Measurements from ENCODE around the gene PSPC1.
"Not testable (repeated sequence)": the region's sequence is repeated elsewhere in the genome, so short reads cannot be mapped to it uniquely, and the experiment has no call there.

Gene PSPC1

DNA sequence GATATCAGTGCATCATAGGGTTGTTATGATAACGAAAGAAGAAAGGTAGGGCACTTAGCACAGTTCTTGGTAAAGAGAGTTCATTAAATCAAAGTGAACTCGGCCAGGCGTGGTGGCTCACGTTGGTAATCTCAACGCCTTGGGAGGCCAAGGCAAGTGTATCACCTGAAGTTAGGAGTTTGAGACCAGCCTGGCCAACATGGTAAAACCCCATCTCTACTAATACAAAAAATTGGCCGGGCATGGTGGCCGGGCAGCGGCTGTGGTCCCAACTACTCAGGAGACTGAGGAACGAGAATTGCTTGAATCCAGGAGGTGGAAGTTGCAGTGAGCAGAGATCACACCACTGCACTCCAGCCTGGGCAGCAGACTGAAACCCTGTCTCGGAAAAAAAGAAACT lies 19.1 kb downstream of the PSPC1 start:
- no peak for DNase-seq

DNA sequence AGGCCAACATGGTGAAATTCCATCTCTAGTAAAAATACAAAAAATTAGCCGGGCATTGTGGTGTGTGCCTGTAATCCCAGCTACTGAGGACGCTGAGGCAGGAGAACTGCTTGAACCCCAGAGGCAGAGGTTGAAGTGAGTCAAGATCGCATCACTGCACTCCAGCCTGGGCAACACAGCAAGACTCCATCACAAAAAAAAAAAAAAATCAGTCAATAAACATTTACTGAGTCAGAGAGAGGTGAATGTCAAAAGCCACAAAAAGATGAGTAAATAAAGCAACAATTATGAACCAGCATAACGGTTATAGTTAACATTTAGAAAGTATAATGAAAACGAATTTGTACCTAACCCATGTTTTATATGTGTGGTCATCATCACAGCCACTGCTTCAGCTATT lies 23.1 kb downstream of the PSPC1 start:
- DNase-seq, result no peak

DNA sequence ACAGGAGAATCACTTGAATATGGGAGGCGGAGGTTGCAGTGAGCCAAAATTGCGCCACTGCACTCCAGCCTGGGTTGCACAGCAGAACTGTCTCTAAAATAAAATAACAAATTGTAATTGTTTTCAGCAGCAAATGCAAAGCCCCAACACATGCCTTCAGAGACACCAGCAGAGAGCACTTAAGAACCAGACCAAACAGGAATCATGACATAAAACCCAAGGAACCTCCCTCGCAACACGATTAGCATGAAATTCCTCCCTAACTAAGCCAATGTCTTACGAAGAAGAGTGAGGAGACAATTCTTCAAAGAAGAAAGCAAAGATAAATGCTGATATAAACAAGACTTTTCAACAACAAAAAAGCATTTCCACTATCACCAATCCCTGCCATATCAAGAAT lies 40.1 kb downstream of the PSPC1 start:
- DNase-seq, result no peak

DNA sequence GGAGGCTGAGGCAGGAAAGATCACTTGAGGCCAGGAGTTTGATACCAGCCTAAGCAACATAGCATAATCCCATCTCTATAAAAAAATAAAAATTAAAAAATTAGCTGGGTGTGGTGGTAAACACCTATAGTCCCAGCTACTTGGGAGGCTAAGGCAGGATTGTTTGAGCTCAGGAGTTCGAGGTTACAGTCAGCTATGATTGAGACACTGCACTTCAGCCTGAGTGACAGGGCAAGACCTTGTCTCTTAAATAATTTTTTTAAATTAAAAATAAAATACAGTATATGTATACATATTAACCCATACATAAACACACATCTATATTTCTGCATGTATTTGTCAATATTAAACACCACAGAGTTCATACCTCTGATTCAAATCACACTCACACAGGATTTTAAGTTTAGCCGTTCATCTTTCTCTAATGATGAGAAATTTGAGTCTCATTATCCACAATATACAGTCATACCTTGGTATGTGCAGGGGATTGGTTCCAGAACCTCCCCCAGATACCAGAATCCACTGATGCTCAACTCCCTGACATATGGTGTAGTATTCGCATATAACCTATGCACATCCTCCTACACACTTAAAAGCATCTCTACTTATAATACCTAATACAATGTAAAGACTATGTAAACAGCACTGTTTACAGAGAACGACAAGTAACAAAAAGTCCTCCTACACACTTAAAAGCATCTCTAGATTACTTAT lies 44.7 kb downstream of the PSPC1 start:
- DNase-seq, result no peak

DNA sequence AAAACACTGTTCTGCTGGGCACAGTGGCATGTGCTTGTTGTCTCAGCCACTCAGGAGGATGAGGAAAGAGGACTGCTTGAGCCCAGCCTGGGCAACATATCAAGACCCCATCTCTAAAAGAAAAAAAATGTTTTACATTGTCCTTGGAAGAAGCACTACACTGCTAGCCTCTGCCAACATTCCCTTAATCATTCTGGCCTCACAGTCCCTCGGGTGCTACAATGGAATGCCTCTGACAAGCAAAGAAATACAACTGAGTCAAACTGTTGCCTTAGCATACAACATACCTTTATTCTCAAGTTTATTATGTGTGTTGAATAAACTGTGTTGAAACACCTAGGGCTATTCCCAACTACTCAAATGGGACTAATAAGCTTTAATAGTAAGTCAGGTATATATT lies 56.1 kb downstream of the PSPC1 start:
- DNase-seq, result no peak

DNA sequence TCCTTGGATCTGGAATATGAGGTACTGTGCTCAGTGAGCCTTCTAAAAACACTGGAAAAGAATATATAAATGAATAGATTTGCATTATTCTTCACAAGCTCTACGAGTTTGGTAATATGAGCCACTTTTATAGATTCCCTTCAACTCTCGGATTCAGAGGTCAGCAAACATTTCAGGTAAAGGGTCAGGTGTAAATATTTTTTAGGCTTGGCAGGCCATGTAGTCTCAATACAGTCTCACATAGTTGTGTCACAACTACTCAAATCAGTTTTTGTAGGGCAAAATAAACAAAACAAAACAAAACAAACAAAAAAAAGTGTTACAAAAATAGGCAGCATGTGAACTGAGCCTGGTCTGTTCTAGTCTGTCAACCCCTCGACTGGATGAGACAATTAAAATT lies 57.4 kb downstream of the PSPC1 start:
- DNase-seq, result no peak

DNA sequence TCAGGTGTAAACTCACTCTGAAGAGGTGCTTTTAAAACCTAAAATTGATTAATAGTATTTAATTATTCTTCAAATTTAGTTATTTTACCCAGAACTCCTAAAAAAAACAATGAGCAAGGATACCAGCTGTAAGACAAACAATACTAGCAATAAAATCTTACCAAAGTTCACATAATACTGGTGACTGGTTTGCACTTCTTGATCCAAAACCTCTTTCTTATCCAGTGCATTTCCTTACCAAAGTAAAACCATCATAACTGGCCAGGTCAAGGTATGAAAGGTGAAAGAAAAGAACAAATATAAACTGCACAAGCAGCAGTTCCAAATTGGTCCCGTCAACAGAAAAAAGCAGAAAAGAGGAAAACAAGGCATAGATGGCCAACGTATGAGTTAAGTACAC lies 62.7 kb downstream of the PSPC1 start:
- DNase-seq, result no peak

DNA sequence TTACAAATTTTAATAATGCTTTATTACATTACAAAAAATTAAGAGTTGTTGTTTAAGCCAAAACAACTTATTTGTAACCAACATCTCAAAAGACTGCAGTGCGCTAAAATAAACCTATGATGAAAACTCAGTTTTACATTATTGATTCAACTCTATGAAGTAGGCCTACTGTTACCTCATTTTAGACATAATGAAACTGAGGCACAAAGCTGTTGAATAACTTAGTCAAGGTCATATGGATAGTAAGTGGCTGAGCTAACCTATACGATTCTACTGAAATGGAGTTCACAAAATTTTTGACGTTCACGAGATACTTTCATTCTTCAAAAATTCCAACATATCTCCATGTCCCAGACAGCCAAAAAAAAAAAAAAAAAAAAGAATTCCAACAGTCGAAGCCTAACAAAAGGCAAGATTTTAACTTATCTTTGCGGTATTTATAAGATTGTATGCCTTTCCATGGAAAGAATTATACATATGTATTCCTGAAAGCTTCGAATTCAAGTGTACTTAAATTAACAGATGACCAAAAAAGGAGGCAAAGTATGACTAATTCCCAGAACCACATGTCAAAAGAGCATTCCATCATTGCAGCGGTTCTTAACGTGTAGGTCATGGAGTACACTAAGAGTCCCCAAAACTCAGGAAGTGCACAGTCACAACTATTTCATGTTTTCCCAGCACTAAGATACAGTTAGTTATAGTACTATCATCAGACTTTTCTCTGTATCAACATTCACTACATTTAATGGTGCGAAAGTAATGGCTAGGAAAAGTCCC lies 69.4 kb downstream of the PSPC1 start:
- no peak for DNase-seq

DNA sequence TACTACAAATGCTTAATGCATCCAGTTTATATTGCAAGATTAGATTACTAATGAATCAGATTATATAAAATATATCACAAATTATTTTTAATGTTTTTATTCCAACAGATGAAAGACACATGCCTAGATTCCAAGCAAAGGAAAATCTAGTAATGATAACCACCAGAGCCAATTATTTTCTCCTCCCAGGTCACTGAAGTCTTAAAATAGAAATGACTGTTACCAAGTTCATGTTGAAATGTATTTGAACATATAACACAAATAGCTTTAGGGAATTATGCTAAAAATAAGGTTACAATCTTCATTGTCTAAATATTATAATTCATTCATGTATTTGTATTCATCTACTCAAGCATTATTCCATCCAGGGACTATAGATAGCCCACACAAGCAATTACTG lies 73.0 kb downstream of the PSPC1 start:
- not testable (repeated sequence) for DNase-seq

DNA sequence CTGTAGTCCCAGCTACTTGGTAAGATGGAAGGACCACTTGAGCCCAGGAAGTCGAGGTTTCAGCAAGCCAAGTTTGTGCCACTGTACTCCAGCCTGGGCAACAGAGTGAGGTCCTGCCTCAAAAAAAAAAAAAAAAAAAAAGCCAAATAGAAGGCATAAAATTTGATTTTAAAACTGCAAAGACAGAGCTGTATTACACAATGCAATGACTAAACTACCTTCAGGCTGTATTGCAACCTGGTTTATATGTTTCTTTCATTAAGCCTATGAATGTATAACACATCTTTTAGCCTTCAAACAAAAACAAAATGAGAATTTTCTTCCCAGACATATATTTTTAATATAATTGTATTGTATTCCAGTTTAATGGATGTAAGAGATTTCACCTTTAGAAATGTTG lies 73.7 kb downstream of the PSPC1 start:
- not testable (repeated sequence) for DNase-seq

DNA sequence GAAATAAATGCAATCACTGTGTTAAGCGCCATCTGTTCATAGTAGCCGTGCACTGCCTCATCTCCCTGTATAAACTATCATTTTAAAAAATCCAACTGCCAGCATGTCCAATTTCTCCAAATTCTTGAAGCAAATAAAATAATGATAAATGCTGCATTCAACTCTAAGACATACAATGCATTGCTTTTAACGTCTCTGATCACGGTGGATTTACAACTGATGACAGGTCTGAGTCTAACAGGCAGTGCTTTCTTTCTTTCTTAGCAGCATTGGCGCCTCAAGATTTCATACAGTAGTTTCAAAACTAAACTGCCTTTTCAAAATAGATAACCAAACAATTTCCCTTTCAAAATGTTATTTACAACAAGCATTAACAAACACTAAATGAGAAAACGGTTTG lies 78.5 kb downstream of the PSPC1 start:
- DNase-seq, result not testable (repeated sequence)

DNA sequence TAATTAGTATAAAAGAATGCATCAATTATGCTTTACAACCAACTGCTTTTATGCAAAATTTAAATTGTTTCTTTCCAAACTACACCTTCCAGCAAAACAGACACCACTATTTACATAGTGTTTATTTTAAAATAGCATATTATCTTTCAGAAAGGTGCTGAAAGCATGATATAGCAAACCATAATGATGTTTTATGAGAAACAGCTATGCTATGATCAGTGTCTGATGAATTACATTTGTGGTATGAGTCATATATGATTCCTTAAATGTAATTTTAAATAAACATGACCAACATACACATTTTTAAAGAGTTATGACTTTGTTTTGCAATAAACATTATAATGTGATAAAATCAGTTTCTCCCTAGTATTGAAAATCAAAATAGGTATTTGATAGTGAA lies 81.1 kb downstream of the PSPC1 start:
- DNase-seq, result not testable (repeated sequence)

DNA sequence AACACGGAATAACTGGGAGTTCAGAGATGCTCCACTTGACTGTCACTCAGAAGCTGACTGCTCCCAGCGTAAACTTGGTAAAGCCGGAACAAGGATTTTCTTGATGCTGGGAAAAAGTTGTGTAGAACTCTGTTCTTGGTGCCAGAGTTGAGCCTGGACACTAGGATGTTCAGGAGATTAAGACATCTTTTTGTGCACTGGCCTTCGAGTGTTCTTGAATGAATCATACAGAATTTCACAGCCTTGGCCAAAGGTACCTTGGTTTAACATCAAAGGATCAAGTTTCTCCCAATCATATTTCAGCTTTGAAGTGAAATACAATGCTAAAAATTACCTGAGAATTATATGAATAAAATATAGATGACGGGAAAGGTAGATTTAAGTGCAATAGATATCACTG lies 81.8 kb downstream of the PSPC1 start:
- not testable (repeated sequence) for DNase-seq

DNA sequence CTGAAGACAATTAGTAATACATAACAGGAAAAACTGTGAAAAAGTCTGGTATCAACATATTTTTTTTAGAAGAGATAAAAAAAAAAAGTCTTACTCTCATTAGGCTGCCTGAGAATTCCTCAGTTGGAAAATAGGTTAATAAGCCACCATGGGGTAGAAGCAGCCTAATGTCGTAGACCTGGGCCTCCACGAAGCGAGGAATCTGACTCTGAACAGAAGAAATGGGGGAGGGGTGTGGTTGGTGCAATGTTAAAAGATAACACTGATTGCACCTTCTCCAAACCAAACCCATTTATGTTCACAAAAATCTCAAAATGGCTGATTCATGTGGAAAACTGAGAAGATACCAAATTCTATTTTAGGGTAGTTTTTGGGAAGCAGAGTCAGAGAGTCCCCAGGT lies 86.9 kb downstream of the PSPC1 start:
- no peak for DNase-seq

DNA sequence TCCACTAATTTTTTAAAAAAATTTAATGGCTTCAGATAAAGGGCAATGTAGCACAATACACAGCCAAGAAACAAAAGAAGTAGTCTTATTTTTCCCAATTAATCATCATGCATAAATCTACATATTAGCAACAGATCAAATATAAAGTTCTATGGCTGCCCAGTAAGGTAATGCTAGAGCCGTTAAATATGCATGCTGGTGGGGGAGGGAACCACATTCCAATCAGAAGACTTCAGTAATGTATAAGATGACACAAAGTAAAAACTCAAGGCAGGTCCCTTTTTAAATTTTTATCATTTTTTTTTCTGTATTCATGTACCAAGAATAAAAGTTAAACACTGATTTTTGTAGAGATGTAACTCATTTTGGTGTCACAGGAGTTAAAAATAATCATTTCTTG lies 87.3 kb downstream of the PSPC1 start:
- DNase-seq, result no peak

DNA sequence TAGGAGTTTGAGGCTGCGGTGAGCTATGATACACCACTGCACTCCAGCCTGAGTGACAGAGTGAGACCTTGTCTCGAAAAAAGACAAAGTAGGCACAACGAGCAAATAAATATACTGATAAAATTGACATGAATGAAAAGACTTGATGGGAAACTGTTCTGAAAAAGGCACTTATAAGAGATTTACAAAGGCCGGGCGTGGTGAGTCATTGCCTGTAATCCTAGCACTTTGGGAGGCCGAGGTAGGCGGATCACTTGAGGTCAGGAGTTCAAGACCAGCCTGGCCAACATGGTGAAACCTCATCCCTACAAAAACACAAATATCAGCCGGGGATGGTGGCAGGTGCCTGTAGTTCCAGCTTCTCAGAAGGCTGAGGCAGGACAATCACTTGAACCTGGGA lies 91.3 kb downstream of the PSPC1 start:
- not testable (repeated sequence) for DNase-seq

DNA sequence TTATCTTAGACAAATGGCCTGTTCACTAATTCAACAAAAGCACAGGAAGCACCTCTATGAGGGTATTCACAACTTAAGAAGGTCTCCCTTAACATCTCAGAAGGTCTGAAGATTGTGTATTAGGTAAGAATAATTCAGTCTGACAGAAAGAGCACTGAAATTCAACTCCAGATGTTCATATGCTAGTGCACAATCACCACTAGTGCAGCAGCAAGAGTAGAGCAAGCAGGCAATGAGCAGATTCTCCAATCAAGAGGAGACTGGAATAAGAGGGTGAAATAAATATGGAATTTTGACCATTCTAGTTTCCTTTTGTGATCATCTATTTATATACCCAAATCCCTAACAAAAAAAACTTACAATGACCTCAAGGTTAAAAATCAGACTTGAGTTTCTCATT lies 97.3 kb downstream of the PSPC1 start:
- DNase-seq, result no peak

DNA sequence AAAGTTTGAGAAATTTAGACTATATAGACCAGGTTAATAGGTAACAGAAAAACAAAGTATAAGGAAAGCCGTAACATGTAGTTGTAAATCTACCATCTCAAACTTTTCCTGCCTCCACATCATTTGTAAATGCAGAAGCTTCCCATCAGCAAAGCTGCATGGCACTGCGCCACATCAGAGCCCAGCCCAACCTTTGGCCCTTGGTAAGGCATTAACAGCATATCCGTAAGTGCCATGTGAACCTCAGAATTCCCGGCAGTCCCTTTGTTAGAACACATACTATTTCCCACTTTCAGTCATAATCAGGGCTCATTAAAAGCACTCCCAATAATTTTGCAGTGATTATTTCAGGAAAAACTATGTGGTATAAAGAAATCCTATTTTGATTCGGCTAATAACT lies 97.7 kb downstream of the PSPC1 start:
- DNase-seq, result no peak

DNA sequence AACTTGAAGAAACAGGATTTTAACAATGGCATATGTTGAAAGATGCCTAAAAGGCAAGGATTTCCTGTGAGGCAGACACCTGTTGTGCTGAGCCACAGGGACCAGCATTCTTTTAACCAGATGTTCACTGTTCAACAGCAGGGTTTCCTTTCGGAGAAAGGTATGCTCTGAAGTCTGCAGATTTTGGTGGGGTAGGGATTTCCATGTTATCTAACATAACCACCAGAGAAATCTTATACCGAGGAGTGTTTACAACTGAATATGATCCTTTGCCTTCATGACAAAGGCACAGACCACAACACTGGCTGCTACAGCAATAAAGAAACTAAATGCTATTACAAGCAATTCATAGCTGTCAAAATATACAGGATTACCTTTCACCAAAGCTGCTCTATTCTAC lies 101.2 kb downstream of the PSPC1 start:
- DNase-seq, result no peak

DNA sequence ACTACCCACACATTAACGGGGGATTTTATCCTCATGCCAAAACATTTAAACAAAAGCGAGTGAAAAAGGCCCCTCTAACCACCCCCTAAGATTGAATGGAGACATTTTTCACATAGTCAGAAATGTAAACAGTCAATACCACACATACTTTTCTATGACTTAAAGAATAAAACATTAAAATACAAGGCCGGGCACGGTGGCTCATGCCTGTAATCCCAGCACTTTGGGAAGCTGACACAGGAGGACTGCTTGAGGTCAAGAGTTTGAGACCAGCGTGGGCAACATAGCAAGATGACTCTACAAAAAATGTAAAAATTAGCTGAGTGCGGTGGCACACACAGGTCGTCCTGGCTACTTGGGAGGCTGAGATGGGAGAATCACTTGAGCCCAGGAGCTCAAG lies 102.0 kb downstream of the PSPC1 start:
- DNase-seq, result no peak

DNA sequence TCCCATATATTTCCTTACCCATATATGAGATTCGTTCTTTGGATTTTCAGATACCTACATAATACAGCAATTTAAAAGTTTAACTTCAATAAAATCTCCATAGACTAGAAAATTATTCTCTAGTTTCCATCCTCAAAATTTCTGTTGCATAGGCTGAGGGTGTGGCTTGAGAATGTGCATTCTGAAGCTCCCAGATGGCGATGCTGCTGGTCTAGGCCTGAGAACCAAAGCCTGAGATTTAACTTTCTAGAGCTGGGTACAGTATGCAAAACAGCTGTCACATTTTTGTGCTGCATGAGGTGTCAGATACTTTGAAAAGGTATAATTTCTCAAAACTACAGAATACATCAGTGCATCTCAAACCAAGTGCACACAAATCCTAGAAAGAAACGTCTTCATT lies 106.6 kb downstream of the PSPC1 start:
- DNase-seq, result no peak

DNA sequence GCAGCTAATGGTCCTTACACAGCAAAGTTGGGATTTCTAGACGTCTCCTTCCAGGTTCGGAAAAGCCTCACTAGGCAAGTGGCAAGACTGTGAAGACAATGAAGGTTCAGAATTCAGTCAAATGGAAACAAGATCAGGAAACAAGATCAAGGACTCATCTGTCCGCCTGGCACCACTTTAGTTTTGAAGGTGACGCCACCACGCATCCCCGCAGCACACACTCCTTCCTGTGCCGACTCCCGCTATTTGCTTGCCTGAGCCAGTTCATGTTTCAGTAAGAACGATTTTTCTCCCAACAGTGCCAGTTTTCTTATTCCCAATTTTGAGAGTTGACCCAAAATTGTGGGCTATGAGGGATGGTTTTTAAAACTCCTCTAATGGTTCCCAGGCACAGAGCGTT lies 107.8 kb downstream of the PSPC1 start:
- no peak for DNase-seq

DNA sequence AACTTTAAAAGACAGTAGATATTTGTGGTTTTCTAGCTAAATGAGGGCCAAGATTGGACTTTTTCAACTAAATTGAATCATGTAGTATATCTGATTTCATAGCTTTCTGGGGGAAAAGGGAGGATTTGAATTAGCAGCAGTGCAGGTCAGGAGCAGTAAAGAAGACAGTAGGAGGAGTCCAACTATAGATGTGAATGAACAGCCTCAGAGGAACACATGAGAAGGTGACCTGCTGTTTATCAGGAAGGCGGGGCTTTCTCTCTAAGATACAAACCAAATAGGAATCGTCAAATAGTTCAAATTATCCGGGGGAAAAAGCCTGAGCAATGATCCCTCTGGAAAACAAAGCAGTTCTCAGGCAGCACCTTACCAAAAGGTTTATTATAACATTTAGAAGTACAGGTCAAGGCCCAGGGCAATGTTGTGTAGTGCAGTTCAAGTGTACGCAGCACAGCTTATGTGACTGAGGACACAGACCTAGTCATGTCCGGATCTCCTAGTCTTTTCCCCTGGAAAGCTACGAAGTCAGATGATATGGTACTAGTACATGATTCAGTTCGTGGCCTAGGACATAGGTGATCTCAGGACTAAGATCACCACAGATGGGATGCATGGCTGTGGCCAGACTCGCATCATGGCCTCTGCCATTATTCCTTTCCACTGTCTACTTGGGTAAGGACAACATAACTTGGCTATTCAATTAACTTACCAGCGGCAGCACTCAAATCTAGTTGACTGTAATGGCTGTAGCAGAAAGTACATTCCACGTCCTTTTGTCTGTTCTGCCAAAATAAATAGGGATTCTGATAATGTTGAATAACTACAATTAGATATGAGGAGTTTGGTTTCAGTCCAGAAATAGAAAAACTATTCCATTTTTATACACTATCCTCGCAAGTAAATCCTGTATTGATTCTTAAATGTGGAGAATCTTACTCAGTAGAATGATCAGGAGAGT lies 109.0 kb downstream of the PSPC1 start:
- DNase-seq, result no peak

DNA sequence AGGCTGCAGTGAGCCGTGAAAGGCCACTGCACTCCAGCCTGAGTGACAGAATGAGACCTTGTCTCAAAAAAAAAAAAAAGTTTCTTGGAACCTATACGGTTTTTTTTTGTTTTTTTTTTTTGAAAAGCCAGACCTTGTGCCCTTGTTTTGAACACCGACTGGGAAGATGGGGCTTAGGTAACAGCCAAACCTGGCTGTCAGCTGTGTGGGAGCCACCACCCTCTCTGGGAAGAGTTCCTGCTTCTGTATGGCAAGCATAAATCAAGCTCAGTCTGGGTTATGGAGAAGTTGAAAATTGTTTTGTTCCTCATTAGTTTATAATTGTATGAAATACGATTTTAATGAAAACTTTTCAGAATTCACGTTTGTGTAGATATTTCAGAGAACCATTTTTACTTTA lies 109.8 kb downstream of the PSPC1 start:
- no peak for DNase-seq
